Measurements from ENCODE around the gene CFAP46. TPM values are rescaled to one million over a fixed set of nuclear protein-coding genes. Genes with fewer than 3 reads are reported as not detected.

The CFAP46 gene
- total RNA-seq, 6 donors from 2014 or later: 0.60 to 28.3 (median 8.0) TPM

GRCh38 chr10:132790934-132791829 lies 151.2 kb downstream of the CFAP46 start:
- H3K9me3 ChIP-seq: no peaks in the 10 kb centered on the region
- H3K4me1 ChIP-seq: peaks cover 16 to 28% (median 20%) of the 10 kb centered on the region in 4 donors
- peak in 1 of 2 donors; percentile 67 for DNase-seq
- TF ChIP-seq POLR2A (IDR thresholded peaks at IDR 0.05): no peak
- TF ChIP-seq POLR2AphosphoS5 (IDR thresholded peaks at IDR 0.05): no peak
- no peak for TF ChIP-seq EP300 (IDR thresholded peaks at IDR 0.05)
- no peak for TF ChIP-seq CTCF (IDR thresholded peaks at IDR 0.05)
- ATAC-seq (ENCODE audit: low FRiP score in 2 of 2): peak in 1 of 2 donors; percentile 5
- peaks cover 6 to 38% (median 27%) of the 10 kb centered on the region in 4 donors for H3K27me3 ChIP-seq
- 54 to 55% methylated on average over 11 to 28 of the region's 31 CpGs for WGBS, 2 donors
- H3K36me3 ChIP-seq: no peaks in the 10 kb centered on the region
- no peak overlapping the region for H3K4me3 ChIP-seq
- H3K27ac ChIP-seq: no peak overlapping the region

- no peaks in the 10 kb centered on the region for H3K36me3 ChIP-seq
- H3K9me3 ChIP-seq: no peaks in the 10 kb centered on the region
- no peak for ATAC-seq (ENCODE audit: low FRiP score in 2 of 2)
- TF ChIP-seq EP300 (IDR thresholded peaks at IDR 0.05): no peak
- TF ChIP-seq POLR2AphosphoS5 (IDR thresholded peaks at IDR 0.05): no peak
- TF ChIP-seq POLR2A (IDR thresholded peaks at IDR 0.05): no peak
- no peak for TF ChIP-seq CTCF (IDR thresholded peaks at IDR 0.05)
- H3K4me3 ChIP-seq: no peak overlapping the region
- no peak overlapping the region for H3K27ac ChIP-seq
- peak in 1 of 2 donors; percentile 61 for DNase-seq
- WGBS, 2 donors: 50 to 56% methylated on average over 1 to 7 of the region's 7 CpGs
- peaks cover 6 to 41% (median 29%) of the 10 kb centered on the region in 4 donors for H3K27me3 ChIP-seq
- peaks cover 16 to 33% (median 23%) of the 10 kb centered on the region in 4 donors for H3K4me1 ChIP-seq
Measured at GRCh38 chr10:132790470-132790869, 151.9 kb downstream of the CFAP46 start.

- peaks cover 6 to 48% (median 33%) of the 10 kb centered on the region in 4 donors for H3K27me3 ChIP-seq
- no peak overlapping the region for H3K27ac ChIP-seq
- ATAC-seq (ENCODE audit: low FRiP score in 2 of 2): no peak
- peaks cover 16 to 41% (median 28%) of the 10 kb centered on the region in 4 donors for H3K4me1 ChIP-seq
- 65 to 68% methylated on average over 10 to 14 of the region's 15 CpGs for WGBS, 2 donors
- H3K9me3 ChIP-seq: no peaks in the 10 kb centered on the region
- DNase-seq: no peak
- no peak overlapping the region for H3K4me3 ChIP-seq
- no peaks in the 10 kb centered on the region for H3K36me3 ChIP-seq
- TF ChIP-seq POLR2AphosphoS5 (IDR thresholded peaks at IDR 0.05) (no peak), CTCF (IDR thresholded peaks at IDR 0.05) (no peak), POLR2A (IDR thresholded peaks at IDR 0.05) (no peak), EP300 (IDR thresholded peaks at IDR 0.05) (no peak)
Measured at GRCh38 chr10:132789659-132790148, 152.7 kb downstream of the CFAP46 start.

GRCh38 chr10:132788831-132789219 lies 153.5 kb downstream of the CFAP46 start:
- WGBS, 2 donors: 7% methylated on average over 28 of the region's 30 CpGs; no CpG with 5 or more reads in 1 of the 2 donors
- peaks cover 6 to 54% (median 37%) of the 10 kb centered on the region in 4 donors for H3K27me3 ChIP-seq
- H3K27ac ChIP-seq: no peak overlapping the region
- H3K4me3 ChIP-seq: no peak overlapping the region
- H3K4me1 ChIP-seq: peaks cover 16 to 49% (median 29%) of the 10 kb centered on the region in 4 donors
- no peaks in the 10 kb centered on the region for H3K36me3 ChIP-seq
- H3K9me3 ChIP-seq: no peaks in the 10 kb centered on the region
- TF ChIP-seq POLR2AphosphoS5 (IDR thresholded peaks at IDR 0.05) (no peak), EP300 (IDR thresholded peaks at IDR 0.05) (no peak), CTCF (IDR thresholded peaks at IDR 0.05) (no peak), POLR2A (IDR thresholded peaks at IDR 0.05) (no peak)
- DNase-seq: no peak
- no peak for ATAC-seq (ENCODE audit: low FRiP score in 2 of 2)

Data from upper lobe of left lung (tissue), 6 donors.